Colonic mucosa (tissue), 4 donors: ENCODE results near the gene KRTAP4-9. TPM values are rescaled to one million over a fixed set of nuclear protein-coding genes. Genes with fewer than 3 reads are reported as not detected.
"Not testable (repeated sequence)": the region's sequence is repeated elsewhere in the genome, so short reads cannot be mapped to it uniquely, and the experiment has no call there.

Source experiments
- DNase-seq: peaks from one replicate; pipeline ENCODE4 v3.0.0-alpha.2; 2020
- H3K27ac ChIP-seq: fragments of 200-600 bp; one replicate; pipeline ENCODE4 v1.8.0; 2021
- H3K27me3 ChIP-seq: fragments of 200-600 bp; one replicate; pipeline ENCODE4 v1.8.0; 2021
- H3K36me3 ChIP-seq: fragments of 200-600 bp; one replicate; pipeline ENCODE4 v1.8.0; 2021
- H3K4me1 ChIP-seq: fragments of 200-600 bp; one replicate; pipeline ENCODE4 v1.8.0; 2021; ENCODE audit warnings: mild to moderate bottlenecking
- H3K4me3 ChIP-seq: fragments of 200-600 bp; one replicate; pipeline ENCODE4 v1.8.0; 2021
- H3K9ac ChIP-seq, 2 donors: one replicate each; pipeline ENCODE4 v1.7.0; 2013; ENCODE audit warnings: control low read depth in 2 of 2, low read depth in 2 of 2, low read length in 2 of 2
- H3K9me3 ChIP-seq: fragments of 200-600 bp; one replicate; pipeline ENCODE4 v1.8.0; 2021
- CTCF ChIP-seq: fragments of 200-600 bp; IDR thresholded peaks from one replicate; pipeline ENCODE4 v1.8.0; 2022; ENCODE audit warnings: antibody characterized with exemption, mild to moderate bottlenecking
- intact Hi-C: fragments of 100-400 bp; cut with DNase I; formaldehyde crosslinking; loops from one replicate; pipeline ENCODE4 v1.14.1; 2022
- total RNA-seq, 2 donors: library from RNA; stranded (reverse); fragmentation: NEBNext Ultra II Directional in 1 of 2; extraction: Animal tissue kit (Norgen Biotek cat#: 25700) in 1 of 2; gene quantifications; one replicate each; pipeline ENCODE4 v1.2.1, GENCODE V29; 2021
- donor health status: healthy.
- donor health status: DM: no; HTN: no; CAD: no.
- donor health status: DM: no; HTN: no; CAD: no.

KRTAP4-9 gene
- total RNA-seq, 2 donors from 2014 or later: not detected

- no peak for TF ChIP-seq CTCF
- H3K4me1 ChIP-seq: no peaks in the 10 kb centered on the region
Measured at GRCh38 chr17:41071606-41072360, 33.4 kb upstream of the KRTAP4-9 start.

GRCh38 chr17:41073676-41074075 lies 31.5 kb upstream of the KRTAP4-9 start:
- TF ChIP-seq CTCF: no peak
- Histone ChIP-seq H3K4me1 (no peaks in the 10 kb centered on the region), H3K9ac (no peak overlapping the region), H3K36me3 (no peaks in the 10 kb centered on the region), H3K4me3 (no peak overlapping the region), H3K9me3 (no peaks in the 10 kb centered on the region), H3K27me3 (no peaks in the 10 kb centered on the region), H3K27ac (no peak overlapping the region)
- no peak for DNase-seq
- intact Hi-C loops: no loop called here

More at GRCh38 chr17:41071606-41072360, 33.4 kb upstream of the KRTAP4-9 start:
- no peak overlapping the region for H3K4me3 ChIP-seq
- intact Hi-C loops: no loop called here
- no peaks in the 10 kb centered on the region for H3K27me3 ChIP-seq
- no peaks in the 10 kb centered on the region for H3K36me3 ChIP-seq
- DNase-seq: no peak
- no peak overlapping the region for H3K9ac ChIP-seq
- H3K9me3 ChIP-seq: no peaks in the 10 kb centered on the region
- no peak overlapping the region for H3K27ac ChIP-seq

GRCh38 chr17:41076788-41077187 lies 28.4 kb upstream of the KRTAP4-9 start:
- intact Hi-C loops: no loop called here
- Histone ChIP-seq H3K27ac (no peak overlapping the region), H3K9ac (no peak overlapping the region), H3K4me3 (no peak overlapping the region), H3K27me3 (no peaks in the 10 kb centered on the region), H3K4me1 (no peaks in the 10 kb centered on the region), H3K9me3 (no peaks in the 10 kb centered on the region), H3K36me3 (no peaks in the 10 kb centered on the region)
- no peak for TF ChIP-seq CTCF
- DNase-seq: no peak

- Histone ChIP-seq H3K4me1 (no peaks in the 10 kb centered on the region), H3K4me3 (no peak overlapping the region), H3K27ac (no peak overlapping the region), H3K27me3 (no peaks in the 10 kb centered on the region), H3K9me3 (no peaks in the 10 kb centered on the region), H3K36me3 (no peaks in the 10 kb centered on the region), H3K9ac (no peak overlapping the region)
- TF ChIP-seq CTCF: no peak
- no peak for DNase-seq
- intact Hi-C loops: no loop called here
Measured at GRCh38 chr17:41082626-41083025, 22.6 kb upstream of the KRTAP4-9 start.

- intact Hi-C loops, H3K27me3 ChIP-seq, H3K36me3 ChIP-seq, H3K4me3 ChIP-seq, H3K9ac ChIP-seq, DNase-seq, H3K27ac ChIP-seq, H3K4me1 ChIP-seq, H3K9me3 ChIP-seq: not testable (repeated sequence)
Measured at GRCh38 chr17:41083427-41083826, 21.8 kb upstream of the KRTAP4-9 start.

- H3K4me1 ChIP-seq, intact Hi-C loops, H3K27me3 ChIP-seq, H3K36me3 ChIP-seq, H3K9me3 ChIP-seq, DNase-seq, H3K27ac ChIP-seq, H3K9ac ChIP-seq, H3K4me3 ChIP-seq: not testable (repeated sequence)
Measured at GRCh38 chr17:41084100-41084856, 20.9 kb upstream of the KRTAP4-9 start, which contains the start of gene KRTAP4-7. KRTAP4-7 (plus strand) TSS chr17:41084150; CDS start chr17:41084207, 57 bp downstream.

- H3K27me3 ChIP-seq, DNase-seq, H3K36me3 ChIP-seq, H3K4me3 ChIP-seq, H3K27ac ChIP-seq, H3K9ac ChIP-seq, H3K4me1 ChIP-seq, H3K9me3 ChIP-seq, intact Hi-C loops: not testable (repeated sequence)
Measured at GRCh38 chr17:41088760-41089352, 16.3 kb upstream of the KRTAP4-9 start.
